Common myeloid progenitor, CD34-positive (primary cell): Measurements from ENCODE around the gene YARS1.

Experiments
- CTCF ChIA-PET: fragments of 350-600 bp; sonication (Branson Sonifier 250); formaldehyde crosslinking; loops from one replicate; lab custom pipeline; 2021; ENCODE audit warnings: antibody characterized with exemption; lab: Charles Lee
- POLR2A ChIA-PET: fragments of 350-600 bp; sonication (Branson Sonifier 250); formaldehyde crosslinking; loops from one replicate; lab custom pipeline; 2021; ENCODE audit warnings: antibody characterized with exemption; lab: Charles Lee
- DNase-seq, 3 donors: peaks; one replicate each; pipeline versions ENCODE4 v3.0.0 to v3.0.0-alpha.2; 2013
- H3K27ac ChIP-seq, 2 experiments: 1 replicate in 1 of 2; 2 replicates in 1 of 2; pipeline ENCODE4 v1.7.0; 2013; ENCODE audit warnings: inconsistent platforms in 2 of 2, low read length in 2 of 2, mild to moderate bottlenecking in 2 of 2, low read depth in 1 of 2, moderate library complexity in 1 of 2; ENCODE audit not compliant: severe bottlenecking in 2 of 2, insufficient read depth in 1 of 2, poor library complexity in 1 of 2
- H3K27me3 ChIP-seq, 5 experiments: replicated peaks in 2 of 5; 1 replicate in 3 of 5; 2 replicates in 2 of 5; pipeline versions ENCODE4 v1.6.1 to v1.7.0; 2013; ENCODE audit warnings: low read length in 4 of 5, mild to moderate bottlenecking in 2 of 5, moderate library complexity in 2 of 5, inconsistent platforms in 1 of 5; ENCODE audit not compliant: insufficient read depth in 5 of 5, control insufficient read depth in 4 of 5
- H3K36me3 ChIP-seq, 4 experiments: 1 replicate in 2 of 4; 2 replicates in 2 of 4; pipeline versions ENCODE4 v1.6.1 to v1.7.0; 2013; ENCODE audit warnings: low read length in 3 of 4, control low read depth in 1 of 4, mild to moderate bottlenecking in 1 of 4; ENCODE audit not compliant: control insufficient read depth in 4 of 4, insufficient read depth in 4 of 4
- H3K4me1 ChIP-seq, 4 experiments: 1 replicate in 3 of 4; 2 replicates in 1 of 4; pipeline versions ENCODE4 v1.6.1 to v1.7.1; 2013; ENCODE audit warnings: low read length in 3 of 4, mild to moderate bottlenecking in 3 of 4, control low read depth in 1 of 4, inconsistent platforms in 1 of 4, moderate library complexity in 1 of 4; ENCODE audit not compliant: control insufficient read depth in 4 of 4, insufficient read depth in 4 of 4; ENCODE audit errors: control extremely low read depth in 1 of 4
- H3K4me3 ChIP-seq, 7 experiments: 1 replicate in 4 of 7; 2 replicates in 3 of 7; pipeline versions ENCODE4 v1.5.1 to v1.7.0; 2013; ENCODE audit warnings: mild to moderate bottlenecking in 7 of 7, low read length in 6 of 7, moderate library complexity in 6 of 7, inconsistent platforms in 2 of 7, low read depth in 2 of 7, control low read depth in 1 of 7; ENCODE audit not compliant: insufficient read depth in 4 of 7, control insufficient read depth in 1 of 7; ENCODE audit errors: extremely low read depth in 1 of 7
- H3K9me3 ChIP-seq, 5 experiments: 1 replicate in 4 of 5; 2 replicates in 1 of 5; pipeline versions ENCODE4 v1.6.1 to v1.7.1; 2013; ENCODE audit warnings: low read length in 4 of 5, mild to moderate bottlenecking in 2 of 5, inconsistent platforms in 1 of 5, low read depth in 1 of 5, moderate library complexity in 1 of 5; ENCODE audit not compliant: control insufficient read depth in 4 of 5, insufficient read depth in 2 of 5; ENCODE audit errors: control extremely low read depth in 1 of 5
- WGBS: methylation state at CpG from one replicate; pipeline ENCODE4 v1.1.5; 2013; ENCODE audit not compliant: insufficient coverage; 5-methylcytosine and 5-hydroxymethylcytosine counted together

Gene YARS1

GRCh38 chr1:32755098-32755809 is 61.9 kb downstream of the YARS1 start:
- 100% methylated on average over 3 of the region's 10 CpGs for WGBS
- ChIA-PET POLR2A (no interaction called here), CTCF (interaction anchor here (1.5 to 1.6 kb wide), 2 partner anchors 18 to 43 kb away, joined by 5 to 9 read pairs; no protein-coding TSS in a partner anchor)
- Histone ChIP-seq H3K4me3 (no peak overlapping the region), H3K27ac (peak overlapping the region in 1 of 2 experiments; percentile 58), H3K27me3 (no peaks in the 10 kb centered on the region), H3K36me3 (peaks cover 0 to 2% (median 0%) of the 10 kb centered on the region in 4 experiments), H3K4me1 (peaks cover 0 to 42% (median 30%) of the 10 kb centered on the region in 4 experiments), H3K9me3 (no peaks in the 10 kb centered on the region)
- no peak for DNase-seq

GRCh38 chr1:32754317-32755097 is 62.7 kb downstream of the YARS1 start:
- H3K9me3 ChIP-seq: no peaks in the 10 kb centered on the region
- peak overlapping the region in 1 of 2 experiments; percentile 35 for H3K27ac ChIP-seq
- H3K36me3 ChIP-seq: peaks cover 0 to 2% (median 0%) of the 10 kb centered on the region in 4 experiments
- ChIA-PET POLR2A (interaction anchor here (1.2 kb wide), 1 partner anchor 14 kb away, joined by 3 read pairs; no protein-coding TSS in a partner anchor), CTCF (interaction anchor here (1.0 kb wide), 1 partner anchor 25 kb away, joined by 4 read pairs; no protein-coding TSS in a partner anchor)
- 3% methylated on average over 20 of the region's 47 CpGs for WGBS
- peak overlapping the region; percentile 0 to 72 (median 42) for H3K4me3 ChIP-seq
- peak in 2 of 3 donors; percentile 72 to 85 for DNase-seq
- peaks cover 0 to 40% (median 28%) of the 10 kb centered on the region in 4 experiments for H3K4me1 ChIP-seq
- H3K27me3 ChIP-seq: no peaks in the 10 kb centered on the region

- POLR2A ChIA-PET: interaction anchor here (1.2 kb wide), 1 partner anchor 15 kb away, joined by 3 read pairs; no protein-coding TSS in a partner anchor
These were observed 63.4 kb downstream of the YARS1 start for GRCh38 chr1:32753532-32754316.

DNA sequence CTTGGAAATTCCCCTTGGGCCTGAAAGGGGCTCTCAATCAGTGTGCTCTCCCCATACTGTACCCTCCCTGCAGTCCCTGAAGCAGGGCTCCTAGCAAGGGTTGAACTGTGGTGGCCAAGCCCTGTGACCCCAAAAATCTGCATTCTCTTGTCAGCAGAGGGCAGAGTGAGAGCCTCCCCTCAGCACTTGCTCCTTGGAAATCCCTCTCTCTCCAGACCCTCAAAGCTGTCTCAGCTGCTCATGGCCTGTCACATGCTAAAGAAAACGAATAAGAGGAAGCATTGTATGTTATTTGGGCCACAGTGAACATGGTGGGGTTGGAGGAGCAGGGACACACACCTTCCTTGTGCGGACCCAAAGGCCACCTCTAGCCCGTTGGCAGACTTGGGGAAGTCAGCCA is 67.4 kb downstream of the YARS1 start:
- peaks cover 0 to 21% (median 16%) of the 10 kb centered on the region in 4 experiments for H3K4me1 ChIP-seq
- ChIA-PET POLR2A (interaction anchor here (1.6 kb wide), 1 partner anchor 23 kb away, joined by 5 read pairs; no protein-coding TSS in a partner anchor), CTCF (interaction anchor here (0.8 to 5.5 kb wide), 8 partner anchors 9 to 39 kb away, joined by 3 to 38 read pairs (median 5); no protein-coding TSS in a partner anchor)
- peaks cover 0 to 3% (median 0%) of the 10 kb centered on the region in 4 experiments for H3K36me3 ChIP-seq
- WGBS: 0% methylated on average over 1 of the region's 3 CpGs
- no peak overlapping the region for H3K4me3 ChIP-seq
- no peaks in the 10 kb centered on the region for H3K9me3 ChIP-seq
- peak in 2 of 3 donors; percentile 48 to 57 for DNase-seq
- no peak overlapping the region for H3K27ac ChIP-seq
- no peaks in the 10 kb centered on the region for H3K27me3 ChIP-seq

More at GRCh38 chr1:32753532-32754316, 63.4 kb downstream of the YARS1 start:
- Histone ChIP-seq H3K36me3 (peaks cover 0 to 2% (median 0%) of the 10 kb centered on the region in 4 experiments), H3K4me3 (peak overlapping the region; percentile 23 to 72 (median 64)), H3K27me3 (no peaks in the 10 kb centered on the region), H3K4me1 (peaks cover 0 to 41% (median 24%) of the 10 kb centered on the region in 4 experiments), H3K27ac (peak overlapping the region in 1 of 2 experiments; percentile 35), H3K9me3 (no peaks in the 10 kb centered on the region)
- peak; percentile 58 to 83 (median 76) for DNase-seq
- CTCF ChIA-PET: interaction anchor here (1.0 to 5.5 kb wide), 2 partner anchors 24 to 41 kb away, joined by 4 to 38 read pairs; no protein-coding TSS in a partner anchor
- 2% methylated on average over 17 of the region's 66 CpGs for WGBS

DNA sequence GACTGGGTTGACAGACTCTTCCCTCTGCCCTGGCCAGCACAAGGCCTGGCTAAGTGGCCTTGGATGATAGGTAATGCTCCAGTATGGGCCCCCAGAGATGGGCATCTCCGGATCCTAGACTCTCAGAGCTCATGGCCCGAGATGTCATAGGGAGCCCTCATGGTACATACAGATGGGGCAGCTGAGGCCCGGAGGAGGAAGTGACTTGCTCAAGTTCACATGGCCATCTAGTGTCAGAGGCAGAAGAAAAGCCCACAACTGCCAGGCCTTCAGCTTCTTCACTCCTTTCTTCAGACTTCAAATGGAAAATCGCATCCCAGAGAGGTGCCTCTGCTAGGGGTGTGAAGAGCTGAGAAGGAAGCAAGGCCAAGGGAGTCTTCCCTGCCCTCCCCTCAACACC is 67.8 kb downstream of the YARS1 start:
- WGBS: 100% methylated on average over 1 of the region's 4 CpGs
- POLR2A ChIA-PET: interaction anchor here (1.6 kb wide), 1 partner anchor 24 kb away, joined by 5 read pairs; no protein-coding TSS in a partner anchor
- Histone ChIP-seq H3K4me1 (peaks cover 0 to 18% (median 12%) of the 10 kb centered on the region in 4 experiments), H3K36me3 (peaks cover 0 to 3% (median 0%) of the 10 kb centered on the region in 4 experiments), H3K27me3 (no peaks in the 10 kb centered on the region), H3K27ac (no peak overlapping the region), H3K4me3 (no peak overlapping the region), H3K9me3 (no peaks in the 10 kb centered on the region)
- no peak for DNase-seq
- CTCF ChIA-PET: interaction anchor here (0.7 to 5.5 kb wide), 8 partner anchors 9 to 39 kb away, joined by 3 to 38 read pairs (median 5); no protein-coding TSS in a partner anchor

GRCh38 chr1:32748926-32749325 is 68.2 kb downstream of the YARS1 start:
- Histone ChIP-seq H3K9me3 (no peaks in the 10 kb centered on the region), H3K36me3 (peaks cover 0 to 3% (median 0%) of the 10 kb centered on the region in 4 experiments), H3K4me3 (no peak overlapping the region), H3K4me1 (peaks cover 0 to 15% (median 10%) of the 10 kb centered on the region in 4 experiments), H3K27ac (no peak overlapping the region), H3K27me3 (no peaks in the 10 kb centered on the region)
- ChIA-PET CTCF (interaction anchor here (0.7 to 5.5 kb wide), 8 partner anchors 8 to 39 kb away, joined by 3 to 38 read pairs (median 5); no protein-coding TSS in a partner anchor), POLR2A (interaction anchor here (1.6 kb wide), 1 partner anchor 24 kb away, joined by 5 read pairs; no protein-coding TSS in a partner anchor)
- WGBS: 98% methylated on average over 6 of the region's 8 CpGs
- no peak for DNase-seq
